ENCODE measurements around the gene NXNL1.

DNA sequence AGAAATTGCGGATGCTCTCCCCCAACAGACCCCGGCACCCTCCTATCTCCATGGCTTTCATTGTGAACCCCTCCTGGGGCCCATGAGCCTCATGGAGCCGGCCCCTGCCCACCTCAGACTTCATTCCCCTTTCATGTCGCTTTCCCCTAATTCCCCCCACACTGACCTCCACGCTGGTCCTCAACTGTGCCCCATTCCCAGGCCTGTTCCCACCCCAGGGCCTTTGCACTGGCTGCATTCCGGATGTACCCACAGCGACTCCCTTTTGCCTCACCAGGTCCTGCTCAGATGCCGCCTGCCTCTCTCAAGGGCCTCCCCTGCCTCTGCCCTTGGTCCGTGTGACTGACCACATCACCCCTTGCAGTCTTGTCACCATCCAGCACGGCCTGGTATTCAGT is 22.9 kb upstream of the NXNL1 start:
- TF ChIP-seq EZH2 (IDR thresholded peaks at IDR 0.05; ENCODE audit: insufficient read depth, poor library complexity, severe bottlenecking) (no peak), EZH2phosphoT487 (IDR thresholded peaks at IDR 0.05; ENCODE audit: insufficient read depth, low read depth) (no peak)

Data from GM23248 (cell line).